Measurements from ENCODE around the gene MKRN2OS. TPM values are rescaled to one million over a fixed set of nuclear protein-coding genes. Genes with fewer than 3 reads are reported as not detected.

Gene MKRN2OS
- total RNA-seq, 1 experiment from 2014 or later: not detected

DNA sequence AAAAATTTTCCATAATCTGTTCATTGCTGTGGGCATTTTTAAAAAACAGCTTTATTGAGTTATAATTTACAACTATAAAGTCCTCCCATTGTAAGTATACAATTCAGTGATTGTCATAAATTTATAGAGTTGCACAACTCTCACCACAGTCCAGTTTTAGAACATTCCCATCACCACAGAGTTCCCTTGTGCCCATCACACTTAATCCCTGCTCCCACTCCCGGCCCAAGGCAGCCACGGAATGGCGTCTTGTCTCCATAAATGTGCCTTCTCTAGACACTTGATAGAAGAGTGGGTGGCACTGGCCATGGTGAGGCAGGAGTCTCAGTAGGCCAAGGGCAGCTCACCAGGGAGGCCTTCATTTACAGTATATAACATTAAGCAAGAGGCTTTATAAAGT lies 54.8 kb downstream of the MKRN2OS start:
- Histone ChIP-seq H3K4me3 (replicated peaks in 1 of 2; ENCODE audit: low read depth in 1 of 2, low read length in 2 of 2) (no peak overlapping the region), H3K27me3 (ENCODE audit: insufficient read depth, low read length) (no peaks in the 10 kb centered on the region), H3K79me2 (ENCODE audit: insufficient read depth, low read length) (peaks cover 67% of the 10 kb centered on the region), H3K4me2 (ENCODE audit: low read length) (no peak overlapping the region), H3K9me2 (ENCODE audit: insufficient read depth) (no peaks in the 10 kb centered on the region), H3K9ac (ENCODE audit: low read length) (no peak overlapping the region), H2AFZ (ENCODE audit: low read depth, low read length, poor library complexity, severe bottlenecking) (no peak overlapping the region), H3K9me3 (ENCODE audit: control insufficient read depth in 1 of 2, insufficient read depth in 1 of 2, low read depth in 1 of 2, low read length in 2 of 2) (no peaks in the 10 kb centered on the region), H3K36me3 (ENCODE audit: control insufficient read depth in 1 of 2, insufficient read depth in 2 of 2, low read length in 2 of 2) (peaks cover 18 to 30% of the 10 kb centered on the region in 2 experiments; a peak in 3 of 4 replicates), H3K27ac (ENCODE audit: low read depth, low read length) (no peak overlapping the region), H4K20me1 (ENCODE audit: insufficient read depth) (no peaks in the 10 kb centered on the region), H3K4me1 (ENCODE audit: control insufficient read depth in 1 of 2, insufficient read depth in 2 of 2, low read length in 2 of 2) (peaks cover 0 to 2% of the 10 kb centered on the region in 2 experiments; a peak in 1 of 4 replicates)
- RAD21 ChIA-PET (ENCODE audit: low non-redundant PET in 1 of 2, low total read pairs in 2 of 2, uncharacterized antibody in 2 of 2, unreplicated experiment in 2 of 2): no interaction called here
- POLR2A ChIA-PET: no interaction called here
- DNase-seq (ENCODE audit: low read depth, low spot score) (no peak), ATAC-seq (no peak)
- TF ChIP-seq POLR2AphosphoS5 (IDR thresholded peaks at IDR 0.05; ENCODE audit: low read depth, low read length) (no peak), ELF1 (IDR thresholded peaks at IDR 0.05; ENCODE audit: borderline replicate concordance, low read depth) (no peak), CBX3 (IDR thresholded peaks at IDR 0.05; ENCODE audit: low read depth) (no peak), ZNF274 (IDR thresholded peaks at IDR 0.05; ENCODE audit: low read depth, low read length) (no peak), FOSL1 (IDR thresholded peaks at IDR 0.05; ENCODE audit: low read depth) (no peak), CEBPB (IDR thresholded peaks at IDR 0.05; ENCODE audit: low read depth) (no peak), ZFX (IDR thresholded peaks at IDR 0.05) (no peak), EGR1 (IDR thresholded peaks at IDR 0.05; ENCODE audit: low read depth) (no peak), EZH2 (IDR thresholded peaks at IDR 0.05) (no peak), SRF (IDR thresholded peaks at IDR 0.05; ENCODE audit: low read depth) (no peak), RAD21 (IDR thresholded peaks at IDR 0.05; ENCODE audit: low read depth) (no peak), TCF7L2 (IDR thresholded peaks at IDR 0.05; ENCODE audit: borderline replicate concordance, extremely low read depth, insufficient read depth, insufficient read length) (no peak)
- TF ChIP-seq, protein P1, sequence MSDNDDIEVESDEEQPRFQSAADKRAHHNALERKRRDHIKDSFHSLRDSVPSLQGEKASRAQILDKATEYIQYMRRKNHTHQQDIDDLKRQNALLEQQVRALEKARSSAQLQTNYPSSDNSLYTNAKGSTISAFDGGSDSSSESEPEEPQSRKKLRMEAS (IDR thresholded peaks at IDR 0.05): no peak
- TF ChIP-seq, protein P2, sequence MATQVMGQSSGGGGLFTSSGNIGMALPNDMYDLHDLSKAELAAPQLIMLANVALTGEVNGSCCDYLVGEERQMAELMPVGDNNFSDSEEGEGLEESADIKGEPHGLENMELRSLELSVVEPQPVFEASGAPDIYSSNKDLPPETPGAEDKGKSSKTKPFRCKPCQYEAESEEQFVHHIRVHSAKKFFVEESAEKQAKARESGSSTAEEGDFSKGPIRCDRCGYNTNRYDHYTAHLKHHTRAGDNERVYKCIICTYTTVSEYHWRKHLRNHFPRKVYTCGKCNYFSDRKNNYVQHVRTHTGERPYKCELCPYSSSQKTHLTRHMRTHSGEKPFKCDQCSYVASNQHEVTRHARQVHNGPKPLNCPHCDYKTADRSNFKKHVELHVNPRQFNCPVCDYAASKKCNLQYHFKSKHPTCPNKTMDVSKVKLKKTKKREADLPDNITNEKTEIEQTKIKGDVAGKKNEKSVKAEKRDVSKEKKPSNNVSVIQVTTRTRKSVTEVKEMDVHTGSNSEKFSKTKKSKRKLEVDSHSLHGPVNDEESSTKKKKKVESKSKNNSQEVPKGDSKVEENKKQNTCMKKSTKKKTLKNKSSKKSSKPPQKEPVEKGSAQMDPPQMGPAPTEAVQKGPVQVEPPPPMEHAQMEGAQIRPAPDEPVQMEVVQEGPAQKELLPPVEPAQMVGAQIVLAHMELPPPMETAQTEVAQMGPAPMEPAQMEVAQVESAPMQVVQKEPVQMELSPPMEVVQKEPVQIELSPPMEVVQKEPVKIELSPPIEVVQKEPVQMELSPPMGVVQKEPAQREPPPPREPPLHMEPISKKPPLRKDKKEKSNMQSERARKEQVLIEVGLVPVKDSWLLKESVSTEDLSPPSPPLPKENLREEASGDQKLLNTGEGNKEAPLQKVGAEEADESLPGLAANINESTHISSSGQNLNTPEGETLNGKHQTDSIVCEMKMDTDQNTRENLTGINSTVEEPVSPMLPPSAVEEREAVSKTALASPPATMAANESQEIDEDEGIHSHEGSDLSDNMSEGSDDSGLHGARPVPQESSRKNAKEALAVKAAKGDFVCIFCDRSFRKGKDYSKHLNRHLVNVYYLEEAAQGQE (IDR thresholded peaks at IDR 0.05; ENCODE audit: low read depth): no peak
- TF ChIP-seq, protein P3, sequence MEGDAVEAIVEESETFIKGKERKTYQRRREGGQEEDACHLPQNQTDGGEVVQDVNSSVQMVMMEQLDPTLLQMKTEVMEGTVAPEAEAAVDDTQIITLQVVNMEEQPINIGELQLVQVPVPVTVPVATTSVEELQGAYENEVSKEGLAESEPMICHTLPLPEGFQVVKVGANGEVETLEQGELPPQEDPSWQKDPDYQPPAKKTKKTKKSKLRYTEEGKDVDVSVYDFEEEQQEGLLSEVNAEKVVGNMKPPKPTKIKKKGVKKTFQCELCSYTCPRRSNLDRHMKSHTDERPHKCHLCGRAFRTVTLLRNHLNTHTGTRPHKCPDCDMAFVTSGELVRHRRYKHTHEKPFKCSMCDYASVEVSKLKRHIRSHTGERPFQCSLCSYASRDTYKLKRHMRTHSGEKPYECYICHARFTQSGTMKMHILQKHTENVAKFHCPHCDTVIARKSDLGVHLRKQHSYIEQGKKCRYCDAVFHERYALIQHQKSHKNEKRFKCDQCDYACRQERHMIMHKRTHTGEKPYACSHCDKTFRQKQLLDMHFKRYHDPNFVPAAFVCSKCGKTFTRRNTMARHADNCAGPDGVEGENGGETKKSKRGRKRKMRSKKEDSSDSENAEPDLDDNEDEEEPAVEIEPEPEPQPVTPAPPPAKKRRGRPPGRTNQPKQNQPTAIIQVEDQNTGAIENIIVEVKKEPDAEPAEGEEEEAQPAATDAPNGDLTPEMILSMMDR (IDR thresholded peaks at IDR 0.05 in 2 of 3, conservative IDR thresholded peaks at IDR 0.05 in 1 of 3; ENCODE audit: borderline replicate concordance in 1 of 3, insufficient read depth in 1 of 3, low read depth in 2 of 3, low read length in 2 of 3): no peak
- intact Hi-C loops (cut with micrococcal nuclease): no loop called here
- CTCF ChIA-PET: no interaction called here
- BruUV-seq (replicated peaks): no TSS peak
